Osteoblast (primary cell): ENCODE data around the gene SCYGR8. TPM values are rescaled to one million over a fixed set of nuclear protein-coding genes. Genes with fewer than 3 reads are reported as not detected.

Source experiments
- DNase-seq: peaks from one replicate; pipeline ENCODE4 v3.0.0; 2011; ENCODE audit warnings: low spot score, mixed read lengths; ENCODE audit not compliant: insufficient read length; ENCODE audit errors: missing footprints
- H2AFZ ChIP-seq: 2 replicates; pipeline ENCODE4 v1.6.0; 2011; ENCODE audit warnings: mild to moderate bottlenecking, low read length
- H3K27ac ChIP-seq: 2 replicates; pipeline ENCODE4 v1.5.1; 2011; ENCODE audit warnings: mild to moderate bottlenecking, low read depth, low read length, moderate library complexity
- H3K27me3 ChIP-seq: 2 replicates; pipeline ENCODE4 v1.6.0; 2012; ENCODE audit warnings: mild to moderate bottlenecking, control low read depth, inconsistent platforms, low read length, moderate library complexity; ENCODE audit not compliant: insufficient read depth
- H3K36me3 ChIP-seq: 2 replicates; pipeline ENCODE4 v1.5.1; 2011; ENCODE audit warnings: mild to moderate bottlenecking, low read length, control low read depth, moderate library complexity; ENCODE audit not compliant: insufficient read depth
- H3K4me1 ChIP-seq: 2 replicates; pipeline ENCODE4 v1.5.1; 2011; ENCODE audit warnings: mild to moderate bottlenecking, low read length, control low read depth, moderate library complexity; ENCODE audit not compliant: insufficient read depth
- H3K4me2 ChIP-seq: 2 replicates; pipeline ENCODE4 v1.6.0; 2011; ENCODE audit warnings: mild to moderate bottlenecking, low read length; ENCODE audit not compliant: insufficient read depth
- H3K4me3 ChIP-seq: fragments of 200-600 bp; sonication (generic); 3 replicates; pipeline ENCODE4 v1.5.1; 2012; ENCODE audit warnings: mild to moderate bottlenecking, low read length, inconsistent platforms; ENCODE audit not compliant: insufficient read depth
- H3K79me2 ChIP-seq: 2 replicates; pipeline ENCODE4 v1.6.0; 2012; ENCODE audit warnings: mild to moderate bottlenecking, low read length, control low read depth, inconsistent platforms; ENCODE audit not compliant: insufficient read depth
- H3K9me3 ChIP-seq: 2 replicates; pipeline ENCODE4 v1.5.1; 2011; ENCODE audit warnings: low read depth, low read length, control low read depth
- H4K20me1 ChIP-seq: 2 replicates; pipeline ENCODE4 v1.6.0; 2012; ENCODE audit warnings: mild to moderate bottlenecking, low read length, control low read depth; ENCODE audit not compliant: insufficient read depth
- CTCF ChIP-seq: IDR thresholded peaks from 2 replicates; pipeline ENCODE4 v1.5.1; 2011; ENCODE audit warnings: mild to moderate bottlenecking, low read depth, low read length, moderate library complexity; ENCODE audit errors: extremely low read depth
- total RNA-seq: library from RNA; depleted of rRNA; stranded (reverse); fragments of >200 nt; gene quantifications from 2 replicates; pipeline ENCODE4 v1.2.3, GENCODE V29; 2012

The SCYGR8 gene
- not detected in 2 replicates for total RNA-seq

GRCh38 chr2:227745594-227745993, at the start of gene SCYGR8:
TSS of gene SCYGR8 (plus strand) at chr2:227745894. CDS start at chr2:227745894, 0 bp downstream.
- Histone ChIP-seq H3K4me1 (no peaks in the 10 kb centered on the region), H4K20me1 (no peaks in the 10 kb centered on the region), H2AFZ (no peak within 1 kb of the TSS), H3K27ac (no peak within 1 kb of the TSS), H3K36me3 (no peaks in the 10 kb centered on the region), H3K27me3 (no peaks in the 10 kb centered on the region), H3K4me2 (no peak within 1 kb of the TSS), H3K4me3 (no peak within 1 kb of the TSS), H3K9me3 (no peaks in the 10 kb centered on the region), H3K79me2 (no peaks in the 10 kb centered on the region)
- no peak for DNase-seq
- no peak for TF ChIP-seq CTCF

GRCh38 chr2:227696990-227697679, 48.6 kb upstream of the SCYGR8 start:
- Histone ChIP-seq H3K79me2 (no peaks in the 10 kb centered on the region), H3K4me3 (no peak overlapping the region), H3K27me3 (peaks cover 3% of the 10 kb centered on the region), H4K20me1 (no peaks in the 10 kb centered on the region), H2AFZ (no peak overlapping the region), H3K4me1 (no peaks in the 10 kb centered on the region), H3K27ac (no peak overlapping the region), H3K4me2 (no peak overlapping the region), H3K9me3 (no peaks in the 10 kb centered on the region), H3K36me3 (no peaks in the 10 kb centered on the region)
- no peak for DNase-seq
- no peak for TF ChIP-seq CTCF

GRCh38 chr2:227701556-227701955, 44.1 kb upstream of the SCYGR8 start:
- Histone ChIP-seq H3K9me3 (no peaks in the 10 kb centered on the region), H3K4me3 (no peak overlapping the region), H3K36me3 (no peaks in the 10 kb centered on the region), H3K27ac (no peak overlapping the region), H4K20me1 (no peaks in the 10 kb centered on the region), H2AFZ (no peak overlapping the region), H3K4me1 (peaks cover 5% of the 10 kb centered on the region), H3K27me3 (no peaks in the 10 kb centered on the region), H3K4me2 (no peak overlapping the region), H3K79me2 (no peaks in the 10 kb centered on the region)
- DNase-seq, result no peak
- TF ChIP-seq CTCF, result no peak

GRCh38 chr2:227703280-227703732, 42.4 kb upstream of the SCYGR8 start:
- Histone ChIP-seq H3K36me3 (no peaks in the 10 kb centered on the region), H2AFZ (no peak overlapping the region), H3K4me2 (no peak overlapping the region), H3K79me2 (no peaks in the 10 kb centered on the region), H3K27me3 (no peaks in the 10 kb centered on the region), H4K20me1 (no peaks in the 10 kb centered on the region), H3K4me3 (no peak overlapping the region), H3K4me1 (peaks cover 5% of the 10 kb centered on the region), H3K27ac (no peak overlapping the region), H3K9me3 (no peaks in the 10 kb centered on the region)
- TF ChIP-seq CTCF, result no peak
- peak; percentile 54 for DNase-seq
